Hepatocyte (in vitro differentiated cells): Measurements from ENCODE around the gene STK32B. TPM values are rescaled to one million over a fixed set of nuclear protein-coding genes. Genes with fewer than 3 reads are reported as not detected.

Experiments
- DNase-seq: peaks from one replicate; pipeline ENCODE4 v3.0.0-alpha.2; 2016; ENCODE audit warnings: low spot score
- H2AFZ ChIP-seq: fragments of 200-600 bp; sonication (generic); 2 replicates; pipeline ENCODE4 v1.6.0; 2016; ENCODE audit warnings: antibody characterized with exemption, mild to moderate bottlenecking
- H3K27ac ChIP-seq: fragments of 200-600 bp; sonication (generic); 2 replicates; pipeline ENCODE4 v1.5.1; 2016; ENCODE audit warnings: mild to moderate bottlenecking
- H3K27me3 ChIP-seq: fragments of 200-600 bp; sonication (generic); 2 replicates; pipeline ENCODE4 v1.6.1; 2016
- H3K36me3 ChIP-seq: fragments of 200-600 bp; sonication (generic); replicated peaks from 2 replicates; pipeline ENCODE4 v1.5.1; 2016; ENCODE audit warnings: low read depth; ENCODE audit not compliant: insufficient read depth
- H3K4me1 ChIP-seq: fragments of 200-600 bp; sonication (generic); 2 replicates; pipeline ENCODE4 v1.5.1; 2016; ENCODE audit warnings: mild to moderate bottlenecking, moderate library complexity; ENCODE audit not compliant: insufficient read depth
- H3K4me2 ChIP-seq: fragments of 200-600 bp; sonication (generic); 2 replicates; pipeline ENCODE4 v1.6.0; 2016
- H3K4me3 ChIP-seq: fragments of 200-600 bp; sonication (generic); 2 replicates; pipeline ENCODE4 v1.5.1; 2016; ENCODE audit warnings: mild to moderate bottlenecking
- H3K79me2 ChIP-seq: fragments of 200-600 bp; sonication (generic); 2 replicates; pipeline ENCODE4 v1.6.0; 2017; ENCODE audit warnings: mild to moderate bottlenecking
- H3K9me2 ChIP-seq: fragments of 200-600 bp; sonication (generic); replicated peaks from 2 replicates; pipeline ENCODE4 v1.6.0; 2017; ENCODE audit warnings: mild to moderate bottlenecking; ENCODE audit not compliant: insufficient read depth
- H3K9me3 ChIP-seq: fragments of 200-600 bp; sonication (generic); 2 replicates; pipeline ENCODE4 v1.5.1; 2016; ENCODE audit warnings: low read depth, mild to moderate bottlenecking
- H4K20me1 ChIP-seq: fragments of 200-600 bp; sonication (generic); 2 replicates; pipeline ENCODE4 v1.6.0; 2016; ENCODE audit warnings: mild to moderate bottlenecking; ENCODE audit not compliant: insufficient read depth, poor library complexity, severe bottlenecking
- CTCF ChIP-seq: fragments of 200-600 bp; sonication (generic); IDR thresholded peaks from 2 replicates; pipeline ENCODE4 v1.5.1; 2016; ENCODE audit warnings: antibody characterized with exemption, mild to moderate bottlenecking; ENCODE audit not compliant: poor library complexity
- EZH2 ChIP-seq: fragments of 200-600 bp; sonication (generic); IDR thresholded peaks from 2 replicates; pipeline ENCODE4 v1.6.1; 2016; ENCODE audit warnings: antibody characterized with exemption, mild to moderate bottlenecking, borderline replicate concordance
- EZH2phosphoT487 ChIP-seq: fragments of 200-600 bp; sonication (generic); IDR thresholded peaks from one replicate; pipeline ENCODE4 v1.6.1; 2018; ENCODE audit warnings: antibody characterized with exemption, mild to moderate bottlenecking, low read depth, moderate library complexity; ENCODE audit not compliant: unreplicated experiment, severe bottlenecking
- WGBS: methylation state at CpG from one replicate; pipeline ENCODE4 v1.1.6; 2016; ENCODE audit warnings: low lambda C conversion rate; ENCODE audit errors: missing lambda C conversion rate; 5-methylcytosine and 5-hydroxymethylcytosine counted together
- polyA plus RNA-seq: library from polyadenylated mRNA; unstranded; fragments of >200 nt; fragmentation: Nextera tagmentation; extraction: Ambion mirVana; gene quantifications from 2 replicates; pipeline ENCODE4 v1.2.1, GENCODE V29; 2016
- total RNA-seq: library from RNA; depleted of rRNA; stranded (reverse); fragments of >200 nt; gene quantifications from 2 replicates; pipeline ENCODE4 v1.2.3, GENCODE V29; 2014

Gene STK32B
- total and polyA plus RNA-seq, 2 experiments from 2014 or later, result 0.51 to 1.6 TPM

GRCh38 chr4:5020341-5020740 is 30.9 kb upstream of the STK32B start:
- H3K27me3 ChIP-seq, result peaks cover 5% of the 10 kb centered on the region
- no peak for TF ChIP-seq EZH2phosphoT487
- TF ChIP-seq EZH2, result no peak
- no peak for TF ChIP-seq CTCF
- H3K79me2 ChIP-seq, result no peaks in the 10 kb centered on the region
- no peaks in the 10 kb centered on the region for H3K36me3 ChIP-seq
- no peak overlapping the region for H2AFZ ChIP-seq
- H3K4me3 ChIP-seq, result no peak overlapping the region
- no peak overlapping the region for H3K27ac ChIP-seq
- no peak for DNase-seq
- H3K9me3 ChIP-seq, result no peaks in the 10 kb centered on the region
- no peaks in the 10 kb centered on the region for H4K20me1 ChIP-seq
- WGBS, result 100% methylated on average over 1 of the region's 1 CpG
- no peak overlapping the region for H3K4me2 ChIP-seq
- no peaks in the 10 kb centered on the region for H3K9me2 ChIP-seq
- no peaks in the 10 kb centered on the region for H3K4me1 ChIP-seq

GRCh38 chr4:5021546-5021945 is 29.7 kb upstream of the STK32B start:
- Histone ChIP-seq H3K9me2 (no peaks in the 10 kb centered on the region), H3K4me2 (no peak overlapping the region), H3K27ac (no peak overlapping the region), H3K36me3 (no peaks in the 10 kb centered on the region), H4K20me1 (no peaks in the 10 kb centered on the region), H3K9me3 (no peaks in the 10 kb centered on the region), H2AFZ (no peak overlapping the region), H3K27me3 (no peaks in the 10 kb centered on the region), H3K79me2 (no peaks in the 10 kb centered on the region), H3K4me1 (no peaks in the 10 kb centered on the region), H3K4me3 (no peak overlapping the region)
- DNase-seq, result no peak
- TF ChIP-seq CTCF (no peak), EZH2phosphoT487 (no peak), EZH2 (no peak)
- WGBS, result 84% methylated on average over 3 of the region's 3 CpGs

- Histone ChIP-seq H3K4me1 (no peaks in the 10 kb centered on the region), H3K36me3 (no peaks in the 10 kb centered on the region), H3K27me3 (peaks cover under 1% of the 10 kb centered on the region), H2AFZ (no peak overlapping the region), H3K27ac (no peak overlapping the region), H4K20me1 (no peaks in the 10 kb centered on the region), H3K9me2 (no peaks in the 10 kb centered on the region), H3K9me3 (no peaks in the 10 kb centered on the region), H3K79me2 (no peaks in the 10 kb centered on the region), H3K4me3 (no peak overlapping the region), H3K4me2 (no peak overlapping the region)
- 74% methylated on average over 6 of the region's 6 CpGs for WGBS
- no peak for TF ChIP-seq EZH2phosphoT487
- DNase-seq, result no peak
These were observed 26.6 kb upstream of the STK32B start for GRCh38 chr4:5024673-5025072.

- Histone ChIP-seq H3K4me3 (no peak overlapping the region), H3K9me2 (no peaks in the 10 kb centered on the region), H4K20me1 (no peaks in the 10 kb centered on the region), H3K36me3 (no peaks in the 10 kb centered on the region), H3K27me3 (peaks cover 7% of the 10 kb centered on the region), H3K4me1 (no peaks in the 10 kb centered on the region), H2AFZ (no peak overlapping the region), H3K4me2 (no peak overlapping the region), H3K79me2 (no peaks in the 10 kb centered on the region), H3K9me3 (no peaks in the 10 kb centered on the region), H3K27ac (no peak overlapping the region)
- no peak for TF ChIP-seq CTCF
- TF ChIP-seq EZH2, result no peak
- no peak for TF ChIP-seq EZH2phosphoT487
- DNase-seq, result no peak
- 93% methylated on average over 3 of the region's 3 CpGs for whole genome bisulfite sequencing
These were observed 24.9 kb upstream of the STK32B start for GRCh38 chr4:5026371-5026770.
